Transverse colon (tissue), 4 donors: ENCODE results near the gene SCT. TPM values are rescaled to one million over a fixed set of nuclear protein-coding genes. Genes with fewer than 3 reads are reported as not detected.

Experiments
- DNase-seq: peaks from one replicate; pipeline ENCODE4 v3.0.0-alpha.2; 2019
- H3K27ac ChIP-seq, 4 donors: fragments of 200-600 bp; sonication (generic); 2 replicates each; pipeline ENCODE4 v1.5.1; 2016 to 2018; ENCODE audit warnings: inconsistent platforms in 4 of 4
- H3K27me3 ChIP-seq: fragments of 200-600 bp; sonication (generic); 2 replicates; pipeline ENCODE4 v1.5.1; 2017; ENCODE audit warnings: inconsistent platforms
- H3K36me3 ChIP-seq, 4 donors: fragments of 200-600 bp; sonication (generic); 2 replicates each; pipeline ENCODE4 v1.5.1; 2017 to 2019; ENCODE audit warnings: inconsistent platforms in 4 of 4
- H3K4me1 ChIP-seq, 4 donors: fragments of 200-600 bp; sonication (generic); 2 replicates each; pipeline ENCODE4 v1.5.1; 2017 to 2020; ENCODE audit warnings: inconsistent platforms in 4 of 4
- H3K4me3 ChIP-seq, 4 donors: fragments of 200-600 bp; sonication (generic); 1 replicate in 1 of 4; 2 replicates in 3 of 4; pipeline versions ENCODE4 v1.5.1 to v1.6.1; 2017 to 2019; ENCODE audit warnings: inconsistent platforms in 4 of 4
- H3K9me3 ChIP-seq, 2 donors: fragments of 200-600 bp; sonication (generic); 2 replicates each; pipeline ENCODE4 v1.5.1; 2017 to 2019; ENCODE audit warnings: inconsistent platforms in 2 of 2
- EP300 ChIP-seq: sonication (generic); formaldehyde crosslinking; IDR thresholded peaks from one replicate; pipeline ENCODE4 v1.6.1; 2017; ENCODE audit warnings: antibody characterized with exemption, low read depth
- POLR2A ChIP-seq: fragments of 450-650 bp; IDR thresholded peaks from one replicate; pipeline ENCODE4 v1.6.1; 2016; ENCODE audit warnings: antibody characterized with exemption, mild to moderate bottlenecking, moderate library complexity
- POLR2AphosphoS5 ChIP-seq, 3 donors: sonication (generic); formaldehyde crosslinking; IDR thresholded peaks; one replicate each; pipeline ENCODE4 v1.6.1; 2016; ENCODE audit warnings: antibody characterized with exemption in 3 of 3
- WGBS, 2 donors: methylation state at CpG; one replicate each; pipeline ENCODE4 v1.1.5; 2018; ENCODE audit warnings: low coverage in 1 of 2; 5-methylcytosine and 5-hydroxymethylcytosine counted together
- in situ Hi-C, 4 donors: fragments of 200-750 bp; cut with MboI; loops; one replicate each; pipeline versions ENCODE4 v1.15.0 to v1.15.1; 2017; ENCODE audit warnings: low sequenced_read_pairs in 3 of 4, low pct_ligation_motif_present in 1 of 4, low pct_unique_long_range_greater_than_20kb in 1 of 4
- intact Hi-C: fragments of 100-400 bp; cut with DNase I; formaldehyde crosslinking; loops from one replicate; pipeline ENCODE4 v1.15.1; 2023; ENCODE audit warnings: low total_unique reads
- total RNA-seq, 4 donors: library from RNA; depleted of rRNA; stranded (reverse); fragments of >200 nt; gene quantifications; one replicate each; pipeline ENCODE4 v1.1.0, GENCODE V29; 2016
- TF ChIP-seq, protein P1 (sequence below), 5 experiments: fragments of 200-600 bp in 3 of 5; fragments of 450-650 bp in 2 of 5; sonication (generic) in 3 of 5; IDR thresholded peaks; 1 replicate in 2 of 5; 2 replicates in 3 of 5; pipeline ENCODE4 v1.5.1; 2016 to 2017; ENCODE audit warnings: antibody characterized with exemption in 5 of 5, inconsistent platforms in 3 of 5, mild to moderate bottlenecking in 2 of 5, moderate library complexity in 1 of 5

The SCT gene
- total RNA-seq, 4 donors from 2014 or later, result not detected

DNA sequence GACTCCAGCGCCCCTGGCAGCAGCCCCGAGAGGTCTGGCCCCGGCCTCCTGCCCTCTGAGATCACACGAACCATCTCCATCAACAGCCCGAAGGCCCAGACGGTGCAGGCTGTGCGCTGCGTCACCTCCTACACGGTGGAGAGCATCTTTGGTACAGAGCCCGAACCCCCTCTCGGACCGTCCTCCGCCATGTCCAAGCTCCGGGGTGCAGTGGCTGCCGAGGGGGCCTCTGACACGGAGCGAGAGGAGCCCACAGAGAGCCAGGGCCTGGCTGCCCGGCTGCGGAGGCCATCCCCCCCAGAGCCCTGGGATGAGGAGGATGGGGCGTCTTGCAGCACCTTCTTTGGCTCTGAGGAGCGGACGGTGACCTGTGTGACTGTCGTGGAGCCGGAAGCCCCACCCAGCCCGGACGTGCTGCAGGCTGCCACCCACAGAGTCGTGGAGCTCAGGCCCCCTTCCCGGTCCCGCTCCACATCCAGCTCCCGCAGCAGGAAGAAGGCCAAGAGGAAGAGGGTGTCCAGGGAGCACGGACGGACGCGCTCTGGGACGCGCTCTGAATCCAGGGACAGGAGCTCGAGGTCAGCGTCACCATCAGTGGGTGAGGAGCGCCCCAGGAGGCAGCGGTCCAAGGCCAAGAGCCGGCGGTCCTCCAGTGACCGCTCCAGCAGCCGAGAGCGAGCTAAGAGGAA, 18.9 kb downstream of the SCT start:
- H3K9me3 ChIP-seq, result no peaks in the 10 kb centered on the region
- peaks cover 0 to 74% (median 36%) of the 10 kb centered on the region in 4 donors for H3K36me3 ChIP-seq
- H3K27ac ChIP-seq, result no peak overlapping the region
- 90 to 93% methylated on average over 3 to 45 of the region's 45 CpGs for WGBS, 2 donors
- in situ Hi-C loops, result no loop called here
- no peak overlapping the region for H3K4me3 ChIP-seq
- H3K27me3 ChIP-seq, result no peaks in the 10 kb centered on the region
- DNase-seq, result no peak
- TF ChIP-seq, protein P1, sequence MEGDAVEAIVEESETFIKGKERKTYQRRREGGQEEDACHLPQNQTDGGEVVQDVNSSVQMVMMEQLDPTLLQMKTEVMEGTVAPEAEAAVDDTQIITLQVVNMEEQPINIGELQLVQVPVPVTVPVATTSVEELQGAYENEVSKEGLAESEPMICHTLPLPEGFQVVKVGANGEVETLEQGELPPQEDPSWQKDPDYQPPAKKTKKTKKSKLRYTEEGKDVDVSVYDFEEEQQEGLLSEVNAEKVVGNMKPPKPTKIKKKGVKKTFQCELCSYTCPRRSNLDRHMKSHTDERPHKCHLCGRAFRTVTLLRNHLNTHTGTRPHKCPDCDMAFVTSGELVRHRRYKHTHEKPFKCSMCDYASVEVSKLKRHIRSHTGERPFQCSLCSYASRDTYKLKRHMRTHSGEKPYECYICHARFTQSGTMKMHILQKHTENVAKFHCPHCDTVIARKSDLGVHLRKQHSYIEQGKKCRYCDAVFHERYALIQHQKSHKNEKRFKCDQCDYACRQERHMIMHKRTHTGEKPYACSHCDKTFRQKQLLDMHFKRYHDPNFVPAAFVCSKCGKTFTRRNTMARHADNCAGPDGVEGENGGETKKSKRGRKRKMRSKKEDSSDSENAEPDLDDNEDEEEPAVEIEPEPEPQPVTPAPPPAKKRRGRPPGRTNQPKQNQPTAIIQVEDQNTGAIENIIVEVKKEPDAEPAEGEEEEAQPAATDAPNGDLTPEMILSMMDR (IDR thresholded peaks at IDR 0.05), result no peak
- no peak for TF ChIP-seq POLR2A
- TF ChIP-seq POLR2AphosphoS5 (IDR thresholded peaks at IDR 0.05), result no peak
- TF ChIP-seq EP300, result no peak
- peaks cover 3 to 18% (median 9%) of the 10 kb centered on the region in 4 donors for H3K4me1 ChIP-seq
- intact Hi-C loops, result no loop called here

DNA sequence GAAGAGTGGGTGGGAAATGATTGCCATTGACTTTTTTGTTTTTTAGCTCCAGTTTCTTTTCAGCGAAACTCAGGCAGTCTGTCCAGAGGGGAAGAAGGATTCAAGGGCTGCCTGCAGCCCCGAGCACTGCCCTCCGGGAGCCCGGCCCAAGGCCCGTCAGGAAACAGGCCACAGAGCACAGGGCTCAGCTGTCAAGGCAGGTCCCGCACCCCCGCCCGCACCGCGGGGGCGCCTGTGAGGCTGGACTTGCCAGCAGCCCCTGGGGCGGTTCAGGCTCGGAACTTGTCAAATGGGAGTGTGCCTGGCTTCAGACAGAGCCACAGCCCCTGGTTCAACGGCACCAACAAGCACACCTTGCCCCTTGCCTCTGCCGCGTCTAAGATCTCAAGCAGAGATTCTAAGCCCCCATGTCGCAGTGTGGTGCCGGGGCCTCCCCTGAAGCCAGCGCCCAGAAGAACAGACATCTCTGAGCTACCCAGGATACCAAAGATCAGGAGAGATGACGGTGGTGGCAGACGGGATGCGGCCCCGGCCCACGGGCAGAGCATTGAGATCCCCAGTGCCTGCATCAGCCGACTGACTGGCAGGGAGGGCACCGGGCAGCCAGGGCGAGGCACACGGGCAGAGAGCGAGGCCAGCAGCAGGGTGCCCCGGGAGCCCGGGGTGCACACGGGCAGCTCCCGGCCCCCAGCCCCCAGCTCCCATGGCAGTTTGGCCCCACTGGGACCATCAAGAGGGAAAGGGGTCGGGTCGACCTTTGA, 19.8 kb downstream of the SCT start:
- peaks cover 0 to 77% (median 36%) of the 10 kb centered on the region in 4 donors for H3K36me3 ChIP-seq
- 94% methylated on average over 28 of the region's 35 CpGs; no CpG with 5 or more reads in 1 of the 2 donors for WGBS, 2 donors
- no peak overlapping the region for H3K27ac ChIP-seq
- TF ChIP-seq, protein P1 (IDR thresholded peaks at IDR 0.05), result no peak
- TF ChIP-seq POLR2A (no peak), EP300 (no peak), POLR2AphosphoS5 (IDR thresholded peaks at IDR 0.05) (no peak)
- no peaks in the 10 kb centered on the region for H3K9me3 ChIP-seq
- in situ Hi-C loops (no loop called here), intact Hi-C loops (no loop called here)
- DNase-seq, result no peak
- no peaks in the 10 kb centered on the region for H3K27me3 ChIP-seq
- no peak overlapping the region for H3K4me3 ChIP-seq
- H3K4me1 ChIP-seq, result peaks cover 0 to 9% (median 2%) of the 10 kb centered on the region in 4 donors

- H3K36me3 ChIP-seq, result peaks cover 0 to 73% (median 35%) of the 10 kb centered on the region in 4 donors
- in situ Hi-C loops, result no loop called here
- H3K4me3 ChIP-seq, result no peak overlapping the region
- no peak for TF ChIP-seq POLR2AphosphoS5 (IDR thresholded peaks at IDR 0.05)
- TF ChIP-seq EP300, result no peak
- TF ChIP-seq, protein P1 (IDR thresholded peaks at IDR 0.05), result no peak
- TF ChIP-seq POLR2A, result no peak
- H3K4me1 ChIP-seq, result peaks cover 0 to under 1% (median 0%) of the 10 kb centered on the region in 4 donors
- no peak for DNase-seq
- intact Hi-C loops, result no loop called here
- H3K27ac ChIP-seq, result peak overlapping the region in 1 of 4 donors; percentile 1
- no peaks in the 10 kb centered on the region for H3K27me3 ChIP-seq
- 75% methylated on average over 15 of the region's 19 CpGs; no CpG with 5 or more reads in 1 of the 2 donors for WGBS, 2 donors
- no peaks in the 10 kb centered on the region for H3K9me3 ChIP-seq
Measured at GRCh38 chr11:606245-606644, 20.7 kb downstream of the SCT start.
